ENCODE results near the gene LIPC. TPM values are rescaled to one million over a fixed set of nuclear protein-coding genes. Genes with fewer than 3 reads are reported as not detected.

Gene LIPC
- total and polyA plus RNA-seq, 9 of the 15 experiments (the other 6 are each of a cell fraction or from before 2014, with no cell fraction given), result 0.07 to 0.41 (median 0.11) TPM; not detected in 2

DNA sequence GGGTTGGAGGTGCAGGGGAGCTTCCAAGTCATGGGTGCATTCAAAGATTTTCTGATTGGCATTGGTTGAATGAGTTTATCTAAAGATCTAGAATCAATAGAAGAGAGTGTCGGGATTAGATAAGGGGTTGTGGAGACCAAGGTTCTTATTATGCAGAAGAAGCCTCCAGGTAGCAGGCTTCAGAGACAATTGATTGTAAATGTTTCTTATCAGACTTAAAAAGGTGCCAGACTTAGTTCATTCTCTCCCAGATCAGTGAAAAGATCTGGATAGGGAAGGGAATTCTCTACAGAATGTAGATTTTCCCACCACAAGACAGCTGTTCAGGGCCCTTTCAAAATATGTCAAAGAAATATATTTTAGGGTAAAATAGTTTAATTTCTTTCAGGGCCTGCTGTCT lies 129.5 kb downstream of the LIPC start:
- Histone ChIP-seq H3K4me1 (replicated peaks in 1 of 2; ENCODE audit: control insufficient read depth in 2 of 2, insufficient read depth in 2 of 2, low read length in 2 of 2) (peaks cover 0 to 4% of the 10 kb centered on the region in 2 experiments; a peak in 3 of 5 replicates), H3K36me3 (ENCODE audit: control insufficient read depth, insufficient read depth, low read length) (no peaks in the 10 kb centered on the region), H3K27ac (ENCODE audit: extremely low read depth, low read depth, low read length) (no peak overlapping the region), H3K4me3 (no peak overlapping the region), H4K20me1 (replicated peaks; ENCODE audit: control insufficient read depth, insufficient read depth, low read length) (no peaks in the 10 kb centered on the region), H3K4me2 (ENCODE audit: insufficient read depth, low read length) (no peak overlapping the region), H3K27me3 (ENCODE audit: control insufficient read depth in 2 of 2, insufficient read depth in 2 of 2, low read length in 2 of 2) (no peaks in the 10 kb centered on the region), H3K79me2 (ENCODE audit: control insufficient read depth, insufficient read depth, low read length) (no peaks in the 10 kb centered on the region), H3K9me1 (ENCODE audit: control insufficient read depth, insufficient read depth, low read length) (no peaks in the 10 kb centered on the region), H3K9me3 (replicated peaks; ENCODE audit: control insufficient read depth, insufficient read depth, low read depth, low read length) (no peaks in the 10 kb centered on the region), H3K9ac (ENCODE audit: insufficient read depth in 1 of 2, low read depth in 2 of 2, low read length in 2 of 2) (no peak overlapping the region), H2AFZ (ENCODE audit: low read depth, low read length) (no peak overlapping the region)
- ChIA-PET CTCF (ENCODE audit: low intra/inter-chr PET ratio) (no interaction called here), POLR2A (interaction anchor here (1.7 to 1.9 kb wide), 2 partner anchors 13 to 24 kb away, joined by 3 to 4 read pairs; no protein-coding TSS in a partner anchor)
- no peak for FAIRE-seq
- in situ Hi-C loops (cut with MboI), result no loop called here
- DNase-seq (ENCODE audit: extremely low read depth in 1 of 4, low spot score in 3 of 4), result no peak
- intact Hi-C loops (cut with micrococcal nuclease), result no loop called here
- 10% methylated on average over 1 of the region's 1 CpG for WGBS (ENCODE audit: insufficient coverage, low coverage, missing lambda C conversion rate)
- TF ChIP-seq JUND (IDR thresholded peaks at IDR 0.05; ENCODE audit: borderline replicate concordance, low read depth, low read length), result no peak
- TF ChIP-seq JUND (tag; IDR thresholded peaks at IDR 0.05; ENCODE audit: borderline replicate concordance, low read depth, low read length), result no peak
- TF ChIP-seq ZNF165 (CRISPR knock-in tag; IDR thresholded peaks at IDR 0.05; ENCODE audit: borderline replicate concordance), result no peak
- no peak for ATAC-seq
- BruUV-seq (replicated peaks), result no TSS peak

DNA sequence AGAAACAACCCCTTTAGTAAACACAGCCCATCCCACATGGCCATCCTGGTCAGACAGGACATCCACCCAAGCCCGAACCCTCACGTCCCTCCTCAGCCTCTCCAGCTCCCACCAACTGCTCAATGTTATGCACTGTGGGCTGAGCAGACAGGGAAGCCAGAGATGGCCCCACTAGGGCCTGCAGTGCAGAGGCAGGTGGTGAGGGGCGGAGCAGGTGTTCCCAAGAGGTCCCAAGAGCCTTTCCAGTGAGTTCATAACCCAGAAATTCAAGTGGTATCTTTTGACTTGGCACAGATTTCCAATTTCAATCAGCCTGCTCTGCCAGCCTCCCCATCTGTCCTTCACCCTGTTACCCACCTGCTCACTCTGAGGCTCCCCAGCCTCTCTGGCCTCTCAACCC lies 130.3 kb downstream of the LIPC start:
- no TSS peak for BruUV-seq (replicated peaks)
- TF ChIP-seq, protein P1, sequence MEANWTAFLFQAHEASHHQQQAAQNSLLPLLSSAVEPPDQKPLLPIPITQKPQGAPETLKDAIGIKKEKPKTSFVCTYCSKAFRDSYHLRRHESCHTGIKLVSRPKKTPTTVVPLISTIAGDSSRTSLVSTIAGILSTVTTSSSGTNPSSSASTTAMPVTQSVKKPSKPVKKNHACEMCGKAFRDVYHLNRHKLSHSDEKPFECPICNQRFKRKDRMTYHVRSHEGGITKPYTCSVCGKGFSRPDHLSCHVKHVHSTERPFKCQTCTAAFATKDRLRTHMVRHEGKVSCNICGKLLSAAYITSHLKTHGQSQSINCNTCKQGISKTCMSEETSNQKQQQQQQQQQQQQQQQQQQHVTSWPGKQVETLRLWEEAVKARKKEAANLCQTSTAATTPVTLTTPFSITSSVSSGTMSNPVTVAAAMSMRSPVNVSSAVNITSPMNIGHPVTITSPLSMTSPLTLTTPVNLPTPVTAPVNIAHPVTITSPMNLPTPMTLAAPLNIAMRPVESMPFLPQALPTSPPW (CRISPR knock-in tag; IDR thresholded peaks at IDR 0.05), result no peak
- no peak for TF ChIP-seq MTF1 (CRISPR knock-in tag; IDR thresholded peaks at IDR 0.05; ENCODE audit: borderline replicate concordance)
- no peak for TF ChIP-seq RBFOX2 (IDR thresholded peaks at IDR 0.05; ENCODE audit: low read depth, low read length)
- TF ChIP-seq MYC (IDR thresholded peaks at IDR 0.05; ENCODE audit: low read depth, low read length), result no peak
- no peak for TF ChIP-seq MYC (CRISPR knock-in tag; IDR thresholded peaks at IDR 0.05; ENCODE audit: borderline replicate concordance, low read depth)
- TF ChIP-seq DPF2 (IDR thresholded peaks at IDR 0.05), result no peak
- no peak for TF ChIP-seq MBD1 (CRISPR knock-in tag; IDR thresholded peaks at IDR 0.05)
- TF ChIP-seq SMAD1 (IDR thresholded peaks at IDR 0.05; ENCODE audit: low read depth, low read length, partially characterized antibody), result no peak
- TF ChIP-seq MYBL2 (IDR thresholded peaks at IDR 0.05; ENCODE audit: low read depth), result no peak
- no peak for TF ChIP-seq MYBL2 (CRISPR knock-in tag; IDR thresholded peaks at IDR 0.05; ENCODE audit: borderline replicate concordance)
- TF ChIP-seq HNRNPH1 (optimal IDR thresholded peaks at IDR 0.05; ENCODE audit: low read depth, low read length), result no peak
- no peak for TF ChIP-seq ZZZ3 (IDR thresholded peaks at IDR 0.05)

More for the DNA sequence above, 130.3 kb downstream of the LIPC start:
- H3K9me3 ChIP-seq (replicated peaks; ENCODE audit: control insufficient read depth, insufficient read depth, low read depth, low read length), result no peaks in the 10 kb centered on the region
- no peak overlapping the region for H3K9ac ChIP-seq (ENCODE audit: insufficient read depth in 1 of 2, low read depth in 2 of 2, low read length in 2 of 2)
- no peaks in the 10 kb centered on the region for H3K79me2 ChIP-seq (ENCODE audit: control insufficient read depth, insufficient read depth, low read length)
- ChIA-PET CTCF (ENCODE audit: low intra/inter-chr PET ratio) (no interaction called here), POLR2A (interaction anchor here (0.6 to 1.2 kb wide), 3 partner anchors 15 to 637 kb away, joined by 3 to 6 read pairs (median 3); no protein-coding TSS in a partner anchor)
- H3K27ac ChIP-seq (ENCODE audit: extremely low read depth, low read depth, low read length), result no peak overlapping the region
- H3K36me3 ChIP-seq (ENCODE audit: control insufficient read depth, insufficient read depth, low read length), result no peaks in the 10 kb centered on the region
- peaks cover 0 to 3% of the 10 kb centered on the region in 2 experiments; a peak in 2 of 5 replicates for H3K4me1 ChIP-seq (replicated peaks in 1 of 2; ENCODE audit: control insufficient read depth in 2 of 2, insufficient read depth in 2 of 2, low read length in 2 of 2)
- DNase-seq (ENCODE audit: extremely low read depth in 1 of 4, low spot score in 3 of 4), result no peak
- intact Hi-C loops (cut with micrococcal nuclease) (no loop called here), in situ Hi-C loops (cut with MboI) (no loop called here)
- no peak for ATAC-seq
- no peaks in the 10 kb centered on the region for H4K20me1 ChIP-seq (replicated peaks; ENCODE audit: control insufficient read depth, insufficient read depth, low read length)
- 31% methylated on average over 3 of the region's 3 CpGs for WGBS (ENCODE audit: insufficient coverage, low coverage, missing lambda C conversion rate)
- FAIRE-seq, result no peak
- H3K4me2 ChIP-seq (ENCODE audit: insufficient read depth, low read length), result no peak overlapping the region
- H3K9me1 ChIP-seq (ENCODE audit: control insufficient read depth, insufficient read depth, low read length), result no peaks in the 10 kb centered on the region
- H2AFZ ChIP-seq (ENCODE audit: low read depth, low read length), result no peak overlapping the region
- H3K4me3 ChIP-seq, result no peak overlapping the region
- no peaks in the 10 kb centered on the region for H3K27me3 ChIP-seq (ENCODE audit: control insufficient read depth in 2 of 2, insufficient read depth in 2 of 2, low read length in 2 of 2)
